ENCODE measurements around the gene JCAD.
A peak's percentile ranks its signal among the peaks of the same experiment; 100 is the strongest.
"Not testable (repeated sequence)": the region's sequence is repeated elsewhere in the genome, so short reads cannot be mapped to it uniquely, and the experiment has no call there.

JCAD gene

DNA sequence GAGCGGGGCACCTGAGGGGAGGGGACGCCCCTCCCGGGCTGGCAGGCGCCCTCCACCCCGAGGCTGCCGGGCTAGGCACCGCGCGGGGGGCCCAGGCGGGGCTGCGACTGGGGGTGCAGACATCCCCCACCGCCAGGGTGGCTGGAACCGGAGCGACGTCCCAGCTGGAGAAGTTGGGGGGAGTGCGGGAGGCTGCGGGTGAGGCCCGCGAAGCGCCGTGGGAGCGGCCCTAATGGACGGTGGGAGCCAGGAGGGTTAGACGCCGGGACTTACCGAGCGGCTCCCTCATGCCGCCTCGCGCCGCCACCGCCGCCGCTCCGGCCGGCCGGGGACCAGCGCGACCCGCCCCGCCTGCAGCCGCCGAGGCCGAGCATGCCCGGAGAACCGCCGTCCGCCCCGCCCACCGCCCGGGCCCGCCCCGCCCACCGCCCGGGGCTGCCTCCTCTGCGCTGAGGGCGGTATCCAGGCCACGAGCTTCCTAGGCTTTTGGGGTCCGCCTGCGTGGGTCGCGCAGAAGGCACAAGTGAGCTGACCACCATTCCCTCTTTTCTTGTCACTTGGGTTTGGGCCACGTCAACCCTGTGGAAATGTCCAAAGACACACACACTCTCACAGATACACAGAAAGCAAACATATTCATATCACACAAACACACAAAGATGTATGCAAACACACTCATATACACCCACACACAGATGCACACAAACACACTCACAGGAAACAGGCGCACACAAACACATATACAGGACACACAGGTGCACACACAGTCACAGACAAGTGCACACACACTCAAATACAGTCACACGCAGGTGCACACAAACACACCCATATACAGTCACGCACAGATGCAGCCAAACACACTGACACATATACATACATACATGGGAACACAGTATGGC is at the start of gene JCAD:
Gene JCAD, minus strand, starts transcription at position 378 of the 899 bp plus-strand sequence. CDS start 11,774 bp downstream, outside the sequence.
- DNase-seq = no peak

GRCh38 chr10:30106987-30107386 is 47.6 kb upstream of the JCAD start:
- no peak for DNase-seq

DNA sequence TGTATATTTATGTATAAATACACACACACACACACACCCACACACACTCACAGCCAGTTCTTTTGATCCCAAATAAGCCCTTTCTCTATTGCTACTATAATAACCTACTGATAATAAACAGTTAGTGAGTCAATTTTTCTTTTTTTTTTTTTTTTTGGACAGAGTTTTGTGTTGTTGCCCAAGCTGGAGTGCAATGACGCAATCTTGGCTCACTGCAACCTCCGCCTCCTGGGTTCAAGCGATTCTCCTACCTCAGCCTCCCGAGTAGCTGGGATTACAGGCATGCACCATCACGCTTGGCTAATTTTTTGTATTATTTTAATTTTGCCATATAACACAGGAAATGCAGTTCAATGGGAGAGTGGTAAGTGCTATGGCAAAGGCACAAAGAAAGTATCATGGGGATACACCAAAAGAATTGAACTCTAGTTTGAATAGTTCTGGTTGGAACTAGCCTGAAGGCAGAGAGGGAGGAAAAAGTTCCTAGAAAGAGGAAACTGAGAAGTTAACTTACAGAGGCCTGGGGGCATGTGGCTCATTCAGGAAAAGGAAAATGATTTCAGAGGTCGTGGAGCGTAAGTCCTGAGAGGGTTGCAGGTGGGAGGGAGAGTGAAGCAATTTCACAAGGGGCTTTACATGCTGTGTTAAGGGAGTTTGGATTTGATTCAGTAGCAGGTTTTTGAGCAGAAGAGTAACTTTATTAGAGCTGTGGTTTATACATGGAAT is 44.4 kb upstream of the JCAD start:
- peak; percentile 24 for DNase-seq

GRCh38 chr10:30099706-30100105 is 40.3 kb upstream of the JCAD start:
- not testable (repeated sequence) for DNase-seq

GRCh38 chr10:30099101-30099500 is 39.7 kb upstream of the JCAD start:
- no peak for DNase-seq

DNA sequence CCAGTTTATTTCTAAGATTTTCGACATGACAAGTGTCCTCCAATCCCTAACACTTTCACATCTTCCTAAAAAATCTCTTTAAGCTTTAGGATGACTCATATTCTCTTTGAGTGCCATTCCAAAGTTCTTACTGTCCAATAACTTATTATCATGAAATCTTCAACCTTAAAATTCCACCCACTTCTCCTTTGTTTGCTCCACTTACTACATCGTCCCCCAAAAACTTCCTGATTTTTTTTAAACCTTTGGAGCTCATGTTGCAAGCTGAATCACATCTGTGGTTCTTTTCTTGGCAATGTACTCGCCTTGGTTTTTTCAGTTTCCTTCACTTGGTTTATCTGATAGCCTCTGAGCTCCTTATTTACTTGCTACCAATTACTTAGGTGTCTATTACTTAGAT is 39.2 kb upstream of the JCAD start:
- peak; percentile 66 for DNase-seq

DNA sequence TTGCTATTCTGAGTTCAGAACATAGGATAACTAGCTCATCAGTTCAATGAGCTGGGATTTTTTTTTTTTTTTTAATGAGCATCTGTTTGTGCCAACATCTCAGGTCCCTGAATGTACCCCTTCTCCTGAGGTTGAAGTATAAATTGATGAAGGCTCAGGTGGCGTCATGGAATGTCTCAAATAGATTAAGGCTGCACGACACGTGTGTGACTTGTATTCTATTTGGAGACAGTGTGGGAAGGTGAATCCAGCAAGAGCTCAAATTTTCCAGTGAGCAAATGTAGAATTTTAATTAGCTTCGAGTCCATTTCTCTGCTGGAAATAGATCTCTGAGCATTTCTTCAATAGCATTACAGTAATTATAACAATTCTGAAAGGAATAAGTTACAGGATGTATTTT is 37.2 kb upstream of the JCAD start:
- no peak for DNase-seq

GRCh38 chr10:30095631-30096422 is 36.4 kb upstream of the JCAD start:
- no peak for DNase-seq

GRCh38 chr10:30094601-30095000 is 35.2 kb upstream of the JCAD start:
- no peak for DNase-seq

DNA sequence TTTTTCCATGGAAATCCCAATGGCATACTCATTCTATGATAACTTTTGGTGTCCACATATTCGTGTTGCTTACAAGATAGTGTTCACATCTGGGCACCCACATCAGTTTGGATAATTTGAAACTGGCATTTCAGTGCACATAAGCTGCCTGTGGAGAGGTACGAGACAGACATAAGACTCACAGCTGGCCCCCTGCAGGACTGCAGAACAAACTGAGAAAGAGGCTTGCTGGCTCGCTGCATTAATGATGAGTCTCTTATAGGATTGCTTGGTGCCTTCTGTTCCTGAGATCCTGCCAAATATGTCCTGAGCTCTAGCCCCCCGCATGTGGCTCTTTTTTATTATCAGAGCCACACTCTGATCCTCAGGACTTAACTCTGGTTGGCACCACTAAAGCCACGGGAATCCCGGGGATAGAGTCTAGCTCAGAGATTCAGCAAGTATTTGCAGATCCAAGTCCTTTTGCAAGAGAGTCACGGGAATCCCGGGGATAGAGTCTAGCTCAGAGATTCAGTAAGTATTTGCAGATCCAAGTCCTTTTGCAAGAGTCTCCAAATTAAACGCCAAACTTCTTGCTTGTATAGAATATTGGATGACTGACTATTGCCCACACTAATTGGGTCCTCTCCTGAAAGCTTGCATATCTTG is 34.0 kb upstream of the JCAD start:
- DNase-seq = no peak

GRCh38 chr10:30092151-30092790 is 32.9 kb upstream of the JCAD start:
- peak; percentile 75 for DNase-seq

- no peak for DNase-seq
Observed at GRCh38 chr10:30091136-30091535, 31.8 kb upstream of the JCAD start.

- DNase-seq = no peak
Observed at GRCh38 chr10:30088178-30088577, 28.8 kb upstream of the JCAD start.

DNA sequence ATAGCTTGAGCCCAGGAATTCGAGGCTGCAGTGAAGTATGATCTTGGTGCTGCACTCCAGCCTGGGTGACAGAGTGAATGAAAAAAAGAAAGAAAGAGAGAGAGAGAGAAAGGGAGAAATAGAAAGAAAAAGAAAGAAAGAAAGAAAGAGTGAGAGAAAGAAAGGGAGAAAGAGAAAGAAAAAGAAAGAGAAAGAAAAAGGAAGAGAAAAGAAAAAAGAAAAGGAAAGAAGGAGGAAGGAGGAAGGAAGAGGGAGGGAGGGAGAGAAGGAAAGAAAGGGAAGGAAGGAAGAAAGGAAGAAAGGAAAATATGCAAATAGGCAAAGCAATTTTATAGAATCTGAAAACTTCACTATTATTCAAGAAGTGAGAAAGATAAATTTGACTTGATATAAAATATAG is 24.5 kb upstream of the JCAD start:
- DNase-seq = no peak

GRCh38 chr10:30081182-30081581 is 21.8 kb upstream of the JCAD start:
- DNase-seq = no peak

DNA sequence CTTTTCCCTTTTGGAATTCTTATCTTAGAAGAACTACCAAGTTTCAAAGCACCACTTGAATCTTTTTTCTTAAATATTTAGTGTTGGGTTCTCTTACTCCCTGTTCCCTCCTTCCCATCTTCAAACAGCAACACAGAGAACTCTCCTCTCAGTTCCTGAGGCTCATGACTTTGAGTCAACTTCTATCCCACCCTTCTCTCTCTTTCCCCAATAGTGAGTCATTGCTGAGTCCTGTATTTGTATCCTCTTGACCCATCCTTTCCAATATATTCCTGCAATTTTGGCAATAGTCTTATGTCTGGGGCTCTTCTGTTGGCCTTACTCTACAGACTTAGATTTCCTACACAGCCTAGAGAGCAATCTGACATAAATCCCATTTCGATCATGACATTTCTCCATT is 20.8 kb upstream of the JCAD start:
- no peak for DNase-seq

DNA sequence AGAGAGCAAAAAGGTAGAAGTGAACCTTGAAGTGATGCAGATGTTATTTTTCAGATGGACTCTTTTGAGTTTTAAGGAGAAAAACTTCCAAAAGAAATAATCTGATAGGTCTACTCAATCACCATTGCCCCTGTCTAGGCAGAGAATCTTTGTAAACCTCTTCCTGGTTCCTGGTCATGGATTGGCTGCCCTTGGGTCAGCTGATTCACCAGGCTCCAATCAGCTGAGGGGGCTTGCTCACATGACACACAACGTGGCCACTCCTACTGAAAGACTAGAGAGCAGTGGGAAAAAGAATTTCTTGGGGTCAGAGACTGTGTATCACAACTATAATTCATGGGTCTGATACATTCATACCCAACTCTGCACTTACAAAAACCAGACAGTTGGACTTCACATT is 20.0 kb upstream of the JCAD start:
- no peak for DNase-seq

GRCh38 chr10:30075481-30075880 is 16.1 kb upstream of the JCAD start:
- DNase-seq = no peak

DNA sequence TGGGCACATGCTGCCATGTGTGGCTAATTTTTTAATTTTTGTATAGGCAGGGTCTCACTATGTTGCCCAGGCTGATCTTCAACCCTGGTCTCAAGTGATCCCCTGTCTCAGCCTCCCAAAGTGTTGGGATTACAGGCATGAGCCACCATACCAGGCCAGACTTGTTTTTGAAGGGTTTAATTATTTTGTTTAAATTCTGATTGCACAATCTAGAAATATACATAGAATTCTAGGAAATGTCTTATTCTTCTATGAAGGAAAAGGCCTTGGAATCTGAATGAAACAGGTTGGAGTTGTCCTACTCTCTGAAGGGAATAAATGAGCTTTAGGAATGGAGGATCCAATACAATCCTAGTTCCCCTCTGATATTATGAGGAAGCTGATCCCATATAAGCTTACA is 15.5 kb upstream of the JCAD start:
- no peak for DNase-seq

- no peak for DNase-seq
Observed at GRCh38 chr10:30074090-30074489, 14.7 kb upstream of the JCAD start.

GRCh38 chr10:30073767-30074060 is 14.3 kb upstream of the JCAD start:
- DNase-seq = no peak

DNA sequence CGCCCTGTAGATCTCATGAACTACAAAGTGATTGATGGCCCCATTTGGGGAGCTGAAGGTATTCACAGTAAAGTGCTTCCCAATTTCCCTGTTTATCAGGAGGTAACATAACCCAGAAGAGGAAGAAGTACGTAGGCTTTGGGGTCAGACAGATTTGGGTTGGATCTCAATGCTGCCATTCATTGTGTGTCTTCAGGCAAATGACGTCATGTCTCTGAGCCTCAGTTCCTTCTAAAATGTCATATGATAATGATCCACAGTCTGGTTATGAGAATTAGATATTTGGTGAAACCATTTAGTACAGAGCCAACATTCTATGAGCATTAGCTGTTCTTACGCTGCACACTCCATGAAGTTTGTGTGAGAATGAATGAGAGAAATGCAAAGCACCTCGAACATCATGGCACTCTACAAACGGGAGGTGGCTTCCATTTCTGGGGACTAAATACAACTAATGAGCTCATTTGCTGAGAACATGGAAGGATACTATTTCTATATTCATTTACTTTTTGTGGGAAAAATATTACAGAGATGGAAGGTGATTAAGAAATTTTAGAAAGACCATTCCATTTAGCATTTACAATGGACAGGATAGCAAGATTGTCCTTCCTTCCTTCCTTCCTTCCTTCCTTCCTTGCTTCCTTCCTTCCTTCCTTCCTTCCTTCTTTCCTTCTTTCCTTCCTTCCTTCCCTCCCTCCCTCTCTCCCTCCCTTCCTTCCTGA is 13.8 kb upstream of the JCAD start:
- no peak for DNase-seq
